ENCODE results near the gene KRI1.

DNA sequence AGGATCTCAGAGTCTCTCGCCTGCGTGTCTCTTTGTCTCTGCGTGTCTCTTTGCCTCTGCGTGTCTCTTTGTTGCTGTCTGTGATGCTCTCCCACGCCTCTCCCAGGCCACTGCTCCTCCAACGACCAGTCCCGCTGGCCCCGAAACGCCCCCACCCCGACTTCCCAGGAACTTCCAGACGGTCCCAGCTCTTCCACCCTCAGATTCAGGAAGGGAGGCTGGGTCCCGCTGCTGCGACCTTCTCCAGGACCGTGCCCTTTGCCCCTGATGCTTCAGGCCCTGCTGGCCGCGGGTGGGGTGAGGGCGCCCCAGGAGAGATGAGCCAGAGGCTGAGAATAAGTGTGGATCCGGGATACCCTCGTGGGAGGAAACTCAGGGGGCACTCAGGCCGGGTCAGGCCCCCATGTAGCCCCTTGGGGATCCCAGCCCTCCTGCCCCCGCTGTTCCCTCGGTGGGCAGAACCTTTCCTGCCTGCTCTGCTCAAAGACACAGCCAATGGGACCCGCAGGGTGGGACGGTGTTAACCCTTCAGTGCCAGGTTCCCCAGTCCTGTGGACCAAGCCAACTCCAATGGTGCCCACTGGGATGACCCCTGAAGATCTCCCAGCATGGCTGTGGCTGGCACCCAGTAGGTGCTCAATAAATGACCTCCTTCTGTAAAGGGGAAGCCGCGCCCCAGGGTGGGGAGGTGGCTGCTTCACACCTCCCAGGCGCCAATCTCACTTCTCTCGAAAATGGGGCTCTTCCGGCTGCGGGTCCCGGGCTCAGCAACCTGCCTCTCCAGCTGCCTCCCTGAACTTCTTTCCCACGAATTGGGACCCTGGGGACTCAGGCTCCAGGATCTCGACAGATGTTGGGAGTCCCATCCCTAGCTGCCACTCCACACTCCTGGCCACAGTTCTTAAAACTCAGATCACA, 47.1 kb downstream of the KRI1 start:
- TF ChIP-seq POLR2AphosphoS5 (IDR thresholded peaks at IDR 0.05; ENCODE audit: low read depth), result no peak
- no peak for TF ChIP-seq EZH2 (IDR thresholded peaks at IDR 0.05; ENCODE audit: low read depth, unreplicated experiment)
- TF ChIP-seq, protein P1, sequence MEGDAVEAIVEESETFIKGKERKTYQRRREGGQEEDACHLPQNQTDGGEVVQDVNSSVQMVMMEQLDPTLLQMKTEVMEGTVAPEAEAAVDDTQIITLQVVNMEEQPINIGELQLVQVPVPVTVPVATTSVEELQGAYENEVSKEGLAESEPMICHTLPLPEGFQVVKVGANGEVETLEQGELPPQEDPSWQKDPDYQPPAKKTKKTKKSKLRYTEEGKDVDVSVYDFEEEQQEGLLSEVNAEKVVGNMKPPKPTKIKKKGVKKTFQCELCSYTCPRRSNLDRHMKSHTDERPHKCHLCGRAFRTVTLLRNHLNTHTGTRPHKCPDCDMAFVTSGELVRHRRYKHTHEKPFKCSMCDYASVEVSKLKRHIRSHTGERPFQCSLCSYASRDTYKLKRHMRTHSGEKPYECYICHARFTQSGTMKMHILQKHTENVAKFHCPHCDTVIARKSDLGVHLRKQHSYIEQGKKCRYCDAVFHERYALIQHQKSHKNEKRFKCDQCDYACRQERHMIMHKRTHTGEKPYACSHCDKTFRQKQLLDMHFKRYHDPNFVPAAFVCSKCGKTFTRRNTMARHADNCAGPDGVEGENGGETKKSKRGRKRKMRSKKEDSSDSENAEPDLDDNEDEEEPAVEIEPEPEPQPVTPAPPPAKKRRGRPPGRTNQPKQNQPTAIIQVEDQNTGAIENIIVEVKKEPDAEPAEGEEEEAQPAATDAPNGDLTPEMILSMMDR (conservative IDR thresholded peaks at IDR 0.05; ENCODE audit: low read depth in 2 of 2), result no peak
- no peak for TF ChIP-seq NANOG (IDR thresholded peaks at IDR 0.05; ENCODE audit: borderline replicate concordance)
- no peak for TF ChIP-seq EZH2phosphoT487 (IDR thresholded peaks at IDR 0.05; ENCODE audit: unreplicated experiment)
- TF ChIP-seq CREB1 (CRISPR knock-in tag; IDR thresholded peaks at IDR 0.05; ENCODE audit: low read depth), result no peak

Measured in GM23338 (cell line).